WERI-Rb-1 (cell line): ENCODE data around the gene GOLGA6L4.
A peak's percentile ranks its signal among the peaks of the same experiment; 100 is the strongest.
"Not testable (repeated sequence)": the region's sequence is repeated elsewhere in the genome, so short reads cannot be mapped to it uniquely, and the experiment has no call there.

Source experiments
- DNase-seq: peaks from one replicate; pipeline ENCODE4 v3.0.0-alpha.2; 2020
- H3K27ac ChIP-seq: fragments of 250-450 bp; sonication (Bioruptor Pico); 2 replicates; pipeline ENCODE4 v1.5.1; 2020; ENCODE audit warnings: mild to moderate bottlenecking, moderate library complexity
- H3K27me3 ChIP-seq: fragments of 250-450 bp; sonication (Bioruptor Pico); 2 replicates; pipeline ENCODE4 v1.5.1; 2021; ENCODE audit warnings: mild to moderate bottlenecking, low read depth, moderate library complexity; ENCODE audit not compliant: insufficient read depth, severe bottlenecking
- H3K36me3 ChIP-seq: fragments of 250-450 bp; sonication (Bioruptor Pico); 2 replicates; pipeline ENCODE4 v1.5.1; 2020; ENCODE audit warnings: mild to moderate bottlenecking, moderate library complexity
- H3K4me3 ChIP-seq: 2 replicates; pipeline ENCODE4 v1.5.1; 2011; ENCODE audit warnings: low read depth, mild to moderate bottlenecking, control low read depth, low read length
- H3K9me3 ChIP-seq: fragments of 250-450 bp; sonication (Bioruptor Pico); 2 replicates; pipeline ENCODE4 v1.5.1; 2021; ENCODE audit warnings: mild to moderate bottlenecking, moderate library complexity; ENCODE audit not compliant: severe bottlenecking

GOLGA6L4 gene, protein sequence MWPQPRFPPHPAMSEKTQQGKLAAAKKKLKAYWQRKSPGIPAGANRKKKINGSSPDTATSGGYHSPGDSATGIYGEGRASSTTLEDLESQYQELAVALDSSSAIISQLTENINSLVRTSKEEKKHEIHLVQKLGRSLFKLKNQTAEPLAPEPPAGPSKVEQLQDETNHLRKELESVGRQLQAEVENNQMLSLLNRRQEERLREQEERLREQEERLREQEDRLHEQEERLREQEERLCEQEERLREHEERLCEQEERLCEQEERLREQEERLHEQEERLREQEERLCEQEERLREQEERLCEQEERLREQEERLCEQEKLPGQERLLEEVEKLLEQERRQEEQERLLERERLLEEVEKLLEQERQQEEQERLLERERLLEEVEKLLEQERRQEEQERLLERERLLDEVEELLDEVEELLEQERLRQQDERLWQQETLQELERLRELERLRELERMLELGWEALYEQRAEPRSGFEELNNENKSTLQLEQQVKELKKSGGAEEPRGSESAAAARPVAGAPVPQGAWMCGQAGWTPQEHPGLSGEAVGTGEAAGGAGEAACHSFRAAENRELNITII

DNA sequence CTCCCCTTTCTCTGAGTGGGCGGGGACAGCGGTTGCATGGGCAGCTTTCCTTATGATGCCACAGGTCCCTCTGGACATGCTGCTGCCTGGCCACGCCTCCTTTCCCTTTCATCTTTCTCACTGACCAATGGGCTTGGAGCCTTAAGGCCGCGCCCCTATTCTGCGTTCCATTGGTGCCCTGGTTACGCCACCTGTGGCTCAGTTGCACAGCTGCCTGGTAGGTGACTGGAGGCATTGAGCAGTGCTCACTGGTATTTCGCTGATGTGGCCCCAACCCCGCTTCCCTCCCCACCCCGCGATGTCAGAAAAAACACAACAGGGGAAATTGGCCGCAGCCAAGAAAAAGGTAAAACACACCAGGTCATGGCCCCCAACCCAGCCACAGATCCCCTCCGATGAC, at the start of gene GOLGA6L4:
GOLGA6L4 (plus strand) TSS at position 201 of the 400 bp plus-strand sequence; CDS start at position 263, 62 bp downstream.
- DNase-seq, result peak; percentile 10
- H3K4me3 ChIP-seq, H3K36me3 ChIP-seq, H3K27ac ChIP-seq, H3K9me3 ChIP-seq, H3K27me3 ChIP-seq: not testable (repeated sequence)

DNA sequence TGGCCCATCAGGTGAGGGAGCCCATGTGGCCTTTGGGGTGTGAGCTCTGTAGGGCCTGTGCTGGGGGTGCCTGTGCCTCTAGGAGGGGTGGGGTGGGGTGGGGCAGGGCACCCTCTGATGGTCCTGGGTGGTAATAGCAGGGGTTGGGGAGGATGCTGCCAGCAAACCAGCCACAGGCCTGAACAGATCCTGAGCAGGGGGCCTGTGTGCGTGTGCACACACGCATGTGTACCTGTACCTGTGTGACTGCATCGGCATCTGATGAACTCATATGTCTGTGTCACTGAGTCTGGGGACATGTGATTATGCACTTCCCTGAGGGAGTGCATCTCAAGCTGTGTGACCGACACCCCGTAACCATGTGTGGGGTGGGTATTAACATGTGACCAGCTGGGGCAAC, 42.6 kb upstream of the GOLGA6L4 start:
- not testable (repeated sequence) for H3K9me3 ChIP-seq, H3K27me3 ChIP-seq, DNase-seq

DNA sequence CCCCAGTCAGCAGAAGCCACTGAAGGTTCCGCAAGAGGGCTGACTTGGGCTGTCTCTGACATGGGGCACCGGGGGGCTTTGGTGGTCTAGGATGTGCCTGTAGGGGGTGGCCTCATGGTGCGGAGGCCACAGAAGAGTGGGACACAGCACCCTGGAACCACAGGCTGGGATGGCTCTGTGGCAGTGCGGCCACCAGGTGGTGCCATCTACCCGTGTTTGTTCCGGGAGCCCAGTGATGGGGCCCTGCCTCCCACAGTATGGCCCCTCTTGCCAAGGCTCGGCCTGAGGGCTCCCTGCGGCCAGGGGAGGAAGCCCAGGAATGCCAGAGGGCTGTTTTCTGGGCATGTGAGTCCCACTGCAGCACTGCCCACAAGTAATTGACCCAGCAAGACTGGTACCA, 40.0 kb upstream of the GOLGA6L4 start:
- H3K9me3 ChIP-seq, H3K36me3 ChIP-seq, H3K4me3 ChIP-seq, DNase-seq, H3K27me3 ChIP-seq, H3K27ac ChIP-seq: not testable (repeated sequence)

More for the DNA sequence above, 42.6 kb upstream of the GOLGA6L4 start:
- H3K36me3 ChIP-seq, H3K27ac ChIP-seq, H3K4me3 ChIP-seq: not testable (repeated sequence)

DNA sequence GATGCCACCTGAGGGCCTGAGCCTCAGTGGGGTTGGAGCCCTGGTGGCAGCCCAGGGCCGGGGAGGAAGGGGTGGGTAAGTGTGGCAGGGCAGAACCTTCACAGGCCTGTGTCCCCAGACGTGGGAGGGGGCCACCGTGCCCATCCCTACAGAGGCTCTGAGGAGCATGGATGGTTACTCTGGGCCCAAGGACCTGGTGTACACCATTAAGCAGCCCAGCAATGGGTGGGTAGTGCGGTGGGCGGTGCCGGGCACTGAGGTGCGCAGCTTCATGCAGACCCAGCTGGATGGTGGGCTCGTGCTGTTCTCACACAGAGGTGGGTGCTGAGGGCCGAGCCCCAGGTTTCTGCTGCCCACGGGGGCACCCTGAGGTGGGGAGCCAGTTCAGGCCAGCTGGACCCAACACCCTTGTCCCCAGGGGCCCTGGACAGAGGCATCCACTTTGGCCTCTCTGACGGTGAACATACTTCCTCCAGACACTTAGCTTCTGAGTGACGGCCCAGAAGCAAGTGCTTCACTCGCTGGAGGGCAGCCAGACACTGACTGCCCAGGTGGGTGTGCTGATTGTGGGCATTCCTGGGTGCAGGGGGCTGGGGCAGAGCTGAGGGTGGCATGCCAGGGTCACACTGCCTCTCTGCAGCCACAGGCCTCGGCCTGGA, 38.9 kb upstream of the GOLGA6L4 start:
- not testable (repeated sequence) for H3K9me3 ChIP-seq, H3K27me3 ChIP-seq, DNase-seq, H3K36me3 ChIP-seq, H3K4me3 ChIP-seq, H3K27ac ChIP-seq

DNA sequence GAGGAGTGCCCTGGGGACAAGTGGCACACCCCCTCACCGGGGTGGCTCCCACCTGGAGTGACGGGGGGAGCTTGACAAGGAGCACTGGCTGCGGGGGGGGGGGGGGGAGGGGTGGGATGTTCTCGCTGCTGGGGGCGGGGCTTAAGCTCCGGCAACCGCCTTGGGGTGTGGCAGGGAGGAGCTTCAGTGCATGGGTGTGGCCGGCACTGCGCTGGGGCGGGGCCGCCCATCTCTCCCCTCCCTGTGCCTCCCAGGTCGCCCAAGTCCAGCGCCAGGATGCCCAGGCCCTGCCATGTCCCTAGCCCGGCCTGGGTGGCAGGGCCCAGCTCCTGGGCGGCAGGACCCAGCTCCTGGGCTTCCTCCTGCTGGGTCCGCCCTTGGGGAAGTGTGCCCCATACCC, 35.7 kb upstream of the GOLGA6L4 start:
- H3K9me3 ChIP-seq, H3K27ac ChIP-seq, H3K36me3 ChIP-seq, H3K27me3 ChIP-seq, H3K4me3 ChIP-seq: not testable (repeated sequence)
- DNase-seq, result peak; percentile 12

DNA sequence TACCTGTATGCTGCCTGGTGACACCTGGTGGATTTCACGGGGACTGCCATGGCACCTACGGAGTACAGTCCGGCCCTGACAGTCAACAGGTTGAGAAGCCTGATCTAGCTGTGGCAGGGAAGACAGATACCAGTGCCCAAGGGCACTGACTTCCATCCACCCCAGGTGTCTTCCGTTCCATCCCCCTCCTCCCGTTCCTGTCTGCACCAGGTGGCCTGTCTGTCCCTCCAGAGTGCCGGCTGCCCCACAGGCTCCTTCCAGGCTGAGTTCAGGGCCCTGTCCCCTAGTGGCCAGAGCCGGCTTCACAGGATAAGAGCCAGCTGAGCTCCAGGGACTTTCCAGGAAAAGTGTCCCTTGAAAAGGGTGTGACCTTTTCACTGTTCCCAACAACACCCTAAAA, 10.9 kb downstream of the GOLGA6L4 start:
- H3K36me3 ChIP-seq, DNase-seq: not testable (repeated sequence)

More for the DNA sequence above, 10.9 kb downstream of the GOLGA6L4 start:
- not testable (repeated sequence) for H3K4me3 ChIP-seq, H3K27ac ChIP-seq, H3K27me3 ChIP-seq, H3K9me3 ChIP-seq
